Fibroblast of villous mesenchyme (primary cell): ENCODE results near the gene NRP2. TPM values are rescaled to one million over a fixed set of nuclear protein-coding genes. Genes with fewer than 3 reads are reported as not detected.

Experiments used
- DNase-seq: peaks from one replicate; pipeline ENCODE4 v3.0.0-alpha.2; 2010; ENCODE audit warnings: low read depth
- H3K4me3 ChIP-seq: 2 replicates; pipeline ENCODE4 v1.5.1; 2011; ENCODE audit warnings: low read depth, mild to moderate bottlenecking, low read length
- total RNA-seq: library from RNA; depleted of rRNA; stranded (reverse); fragments of >200 nt; gene quantifications from 2 replicates; pipeline ENCODE4 v1.2.3, GENCODE V29; 2012
- TF ChIP-seq, protein P1 (sequence below): IDR thresholded peaks from 2 replicates; pipeline ENCODE4 v1.5.1; 2012; ENCODE audit warnings: low read depth, mild to moderate bottlenecking, low read length; ENCODE audit not compliant: insufficient read depth

NRP2 gene
- total RNA-seq, 1 donor = 117 TPM

- no peak overlapping the region for H3K4me3 ChIP-seq
- DNase-seq = no peak
- TF ChIP-seq, protein P1, sequence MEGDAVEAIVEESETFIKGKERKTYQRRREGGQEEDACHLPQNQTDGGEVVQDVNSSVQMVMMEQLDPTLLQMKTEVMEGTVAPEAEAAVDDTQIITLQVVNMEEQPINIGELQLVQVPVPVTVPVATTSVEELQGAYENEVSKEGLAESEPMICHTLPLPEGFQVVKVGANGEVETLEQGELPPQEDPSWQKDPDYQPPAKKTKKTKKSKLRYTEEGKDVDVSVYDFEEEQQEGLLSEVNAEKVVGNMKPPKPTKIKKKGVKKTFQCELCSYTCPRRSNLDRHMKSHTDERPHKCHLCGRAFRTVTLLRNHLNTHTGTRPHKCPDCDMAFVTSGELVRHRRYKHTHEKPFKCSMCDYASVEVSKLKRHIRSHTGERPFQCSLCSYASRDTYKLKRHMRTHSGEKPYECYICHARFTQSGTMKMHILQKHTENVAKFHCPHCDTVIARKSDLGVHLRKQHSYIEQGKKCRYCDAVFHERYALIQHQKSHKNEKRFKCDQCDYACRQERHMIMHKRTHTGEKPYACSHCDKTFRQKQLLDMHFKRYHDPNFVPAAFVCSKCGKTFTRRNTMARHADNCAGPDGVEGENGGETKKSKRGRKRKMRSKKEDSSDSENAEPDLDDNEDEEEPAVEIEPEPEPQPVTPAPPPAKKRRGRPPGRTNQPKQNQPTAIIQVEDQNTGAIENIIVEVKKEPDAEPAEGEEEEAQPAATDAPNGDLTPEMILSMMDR = no peak
Observed at GRCh38 chr2:205782941-205783340, 100.6 kb downstream of the NRP2 start.

DNA sequence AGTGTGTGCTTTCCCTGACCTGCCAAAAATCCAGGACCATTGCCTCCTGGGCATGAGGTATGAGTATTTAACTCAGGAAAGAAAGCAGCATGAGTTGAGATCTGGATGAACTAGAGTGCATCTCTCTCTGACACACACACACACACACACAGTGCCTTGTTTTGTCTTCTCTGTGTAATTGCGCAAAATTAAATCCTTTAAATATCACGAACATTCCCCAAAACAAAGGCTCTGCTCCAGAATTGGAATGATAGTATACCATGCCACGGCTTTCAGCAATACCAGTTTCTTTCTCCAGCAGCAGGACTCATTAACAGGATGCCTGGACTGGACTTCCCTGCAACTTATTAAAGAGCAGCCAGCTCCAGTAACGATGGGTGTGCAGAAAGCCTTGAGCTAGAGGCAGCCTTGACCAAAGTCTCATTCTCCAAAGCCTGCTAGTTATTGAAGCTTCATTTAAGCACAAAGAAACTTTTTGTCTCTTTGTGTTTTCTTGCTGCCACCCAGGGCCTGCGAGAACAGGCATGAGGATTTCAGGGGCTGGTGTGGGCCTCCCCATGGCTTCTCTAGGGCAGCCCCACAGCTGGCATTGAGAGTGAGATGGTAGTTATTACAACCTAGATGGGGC is 101.7 kb downstream of the NRP2 start:
- no peak for DNase-seq
- TF ChIP-seq, protein P1 = no peak
- H3K4me3 ChIP-seq = no peak overlapping the region

DNA sequence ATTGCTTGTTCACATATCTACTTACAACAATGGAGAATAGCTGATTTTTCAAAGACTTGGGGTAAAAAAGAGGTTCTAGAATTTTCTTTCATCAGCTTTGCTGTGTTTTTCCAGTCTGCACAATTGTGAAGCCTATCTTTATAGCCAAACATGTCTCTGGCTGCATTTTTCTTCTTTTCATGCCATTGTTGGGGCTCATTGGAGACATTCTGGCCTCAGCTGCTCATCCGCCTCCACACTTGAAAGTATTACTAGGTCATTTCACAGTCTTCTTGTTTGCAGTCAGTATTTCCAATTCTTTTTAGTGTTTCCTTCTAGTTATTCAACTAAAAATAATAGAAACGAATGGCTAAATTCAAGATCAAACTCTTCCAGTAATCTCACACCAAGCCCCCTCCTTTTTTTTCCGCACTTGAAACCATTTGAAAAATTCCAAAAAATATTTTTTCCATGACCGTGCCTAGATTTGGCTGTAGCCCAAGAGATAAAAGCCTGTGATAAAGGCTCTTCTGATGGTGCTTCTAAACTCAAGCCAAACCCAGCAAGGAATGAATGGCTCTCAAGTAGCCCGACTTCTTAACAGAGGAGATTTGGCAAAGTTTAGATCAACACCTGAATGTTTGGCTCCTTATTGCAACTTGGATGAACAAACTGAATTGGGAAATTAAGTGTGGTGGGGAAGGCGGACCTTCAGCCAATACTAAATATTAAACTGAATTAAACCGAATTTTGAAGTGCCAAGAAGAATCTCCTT is 103.4 kb downstream of the NRP2 start:
- DNase-seq = peak; percentile 24
- no peak overlapping the region for H3K4me3 ChIP-seq
- TF ChIP-seq, protein P1 = no peak

DNA sequence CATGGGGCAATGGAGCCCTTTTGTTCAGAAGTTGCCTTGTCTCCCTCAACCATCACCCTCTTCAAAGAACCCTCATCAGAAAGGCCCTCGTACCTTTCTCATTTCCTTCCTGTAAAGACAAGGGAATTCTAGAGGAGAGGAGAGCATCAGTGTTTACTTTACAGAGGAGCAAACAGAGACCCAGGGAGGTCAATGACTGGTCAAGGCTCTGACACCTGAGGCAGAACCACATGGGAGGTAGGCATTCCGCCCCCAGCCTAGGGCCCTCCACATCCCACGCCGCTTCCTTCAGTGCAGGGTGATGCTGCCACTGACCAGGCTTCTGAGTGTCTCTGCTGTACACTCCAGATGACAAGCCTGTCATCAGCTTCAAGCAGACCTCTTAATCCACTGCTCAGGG is 104.7 kb downstream of the NRP2 start:
- TF ChIP-seq, protein P1 = no peak
- no peak for DNase-seq
- no peak overlapping the region for H3K4me3 ChIP-seq

GRCh38 chr2:205787761-205788160 is 105.5 kb downstream of the NRP2 start:
- no peak for DNase-seq
- H3K4me3 ChIP-seq = no peak overlapping the region
- TF ChIP-seq, protein P1 = no peak

GRCh38 chr2:205789906-205790305 is 107.6 kb downstream of the NRP2 start:
- TF ChIP-seq, protein P1 = no peak
- no peak overlapping the region for H3K4me3 ChIP-seq
- DNase-seq = no peak

DNA sequence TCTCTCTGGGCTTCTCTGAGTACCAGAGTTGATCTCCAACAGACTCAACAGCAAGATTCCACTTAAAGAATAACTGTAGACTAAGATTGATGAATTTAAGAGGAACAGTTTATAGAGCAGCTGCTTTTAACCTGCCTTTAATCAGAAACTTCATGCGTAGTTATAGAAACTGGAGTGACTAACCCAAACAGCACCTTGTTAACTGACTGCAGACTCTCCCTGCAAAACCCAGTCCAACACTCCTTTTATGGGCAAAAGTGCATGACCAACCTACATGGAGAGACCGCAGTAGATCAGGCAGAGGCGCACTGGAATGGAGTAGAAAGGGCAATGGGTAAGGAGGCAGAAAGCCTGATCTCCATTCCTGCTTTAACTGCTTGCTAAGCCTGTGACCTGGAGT is 110.6 kb downstream of the NRP2 start:
- no peak for DNase-seq
- TF ChIP-seq, protein P1 = no peak
- H3K4me3 ChIP-seq = no peak overlapping the region
